Measurements from ENCODE around the gene CCDC8. TPM values are rescaled to one million over a fixed set of nuclear protein-coding genes. Genes with fewer than 3 reads are reported as not detected.

The CCDC8 gene, protein sequence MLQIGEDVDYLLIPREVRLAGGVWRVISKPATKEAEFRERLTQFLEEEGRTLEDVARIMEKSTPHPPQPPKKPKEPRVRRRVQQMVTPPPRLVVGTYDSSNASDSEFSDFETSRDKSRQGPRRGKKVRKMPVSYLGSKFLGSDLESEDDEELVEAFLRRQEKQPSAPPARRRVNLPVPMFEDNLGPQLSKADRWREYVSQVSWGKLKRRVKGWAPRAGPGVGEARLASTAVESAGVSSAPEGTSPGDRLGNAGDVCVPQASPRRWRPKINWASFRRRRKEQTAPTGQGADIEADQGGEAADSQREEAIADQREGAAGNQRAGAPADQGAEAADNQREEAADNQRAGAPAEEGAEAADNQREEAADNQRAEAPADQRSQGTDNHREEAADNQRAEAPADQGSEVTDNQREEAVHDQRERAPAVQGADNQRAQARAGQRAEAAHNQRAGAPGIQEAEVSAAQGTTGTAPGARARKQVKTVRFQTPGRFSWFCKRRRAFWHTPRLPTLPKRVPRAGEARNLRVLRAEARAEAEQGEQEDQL
- not detected for total RNA-seq

DNA sequence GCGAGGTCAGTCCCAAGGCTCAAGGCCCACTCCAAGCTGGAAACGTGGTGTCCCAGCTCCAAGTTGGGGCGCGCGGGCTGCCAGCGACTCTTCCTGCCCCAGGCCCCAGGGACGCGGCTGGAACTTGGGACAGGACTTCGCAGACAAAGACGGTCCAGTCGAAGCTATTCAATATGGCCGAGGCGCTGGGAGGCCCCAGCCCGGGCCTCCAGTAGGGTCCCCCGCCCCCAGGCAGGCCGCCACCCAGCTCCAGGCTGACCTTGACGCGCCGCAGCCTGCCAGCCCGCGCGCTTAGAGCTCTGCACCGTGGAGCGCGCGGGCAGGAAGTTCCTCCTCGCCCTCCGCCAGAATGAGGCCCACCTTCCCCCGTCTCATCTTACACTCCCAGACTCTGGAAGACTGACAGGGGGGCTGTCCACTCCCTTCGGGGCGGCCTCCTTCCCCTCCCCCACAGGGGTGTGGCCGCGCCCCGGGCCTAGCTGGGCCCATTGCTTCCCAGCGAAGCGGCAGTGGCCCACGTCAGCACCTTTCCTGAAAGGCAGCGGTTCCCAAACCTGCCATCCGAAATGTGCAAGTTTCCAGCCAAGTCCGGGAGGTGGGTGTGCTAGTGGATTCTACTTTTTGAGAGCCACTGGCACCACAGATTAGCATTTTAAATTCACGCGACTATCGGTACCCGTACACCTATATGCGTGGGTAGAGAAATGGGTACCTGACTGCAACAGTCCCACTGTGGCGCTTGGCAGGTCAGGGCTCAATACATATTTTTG, at the start of gene CCDC8:
CCDC8 (minus strand) TSS at position 303 of the 770 bp plus-strand sequence. CDS start 754 bp downstream, outside the sequence.
- Mint-ChIP-seq H3K27me3 (peaks cover 63% of the 10 kb centered on the region), H3K36me3 (no peaks in the 10 kb centered on the region), H3K4me3 (no peak within 1 kb of the TSS), H3K9me3 (no peaks in the 10 kb centered on the region), H3K4me1 (ENCODE audit: low read depth) (peaks cover 6% of the 10 kb centered on the region), H3K27ac (no peak within 1 kb of the TSS)
- ChIA-PET POLR2A (no interaction called here), CTCF (interaction anchor here (0.6 to 1.2 kb wide), 2 partner anchors 13 to 553 kb away, joined by 3 to 4 read pairs; no protein-coding TSS in a partner anchor)
- intact Hi-C loops (cut with micrococcal nuclease), result no loop called here
- no peak for DNase-seq

DNA sequence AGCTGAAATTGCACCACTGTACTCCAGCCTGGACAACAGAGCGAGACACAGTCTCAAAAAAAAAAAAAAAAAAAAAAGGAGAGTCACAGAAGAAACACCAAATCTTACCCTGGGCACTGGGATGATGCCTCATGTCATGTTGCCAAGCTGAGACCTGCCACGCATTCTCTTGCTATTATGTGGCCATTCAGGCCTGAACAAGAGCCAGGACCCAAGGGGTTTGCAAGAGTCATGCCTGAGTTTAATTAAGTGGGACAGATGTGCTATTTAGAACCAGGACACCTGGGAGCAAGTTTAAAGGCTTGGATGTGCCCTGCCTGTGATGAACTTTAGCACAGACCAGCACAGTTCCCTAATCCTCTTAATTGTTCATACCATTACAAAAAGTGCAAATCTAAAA, 48.2 kb upstream of the CCDC8 start:
- H3K9me3 Mint-ChIP-seq, result no peaks in the 10 kb centered on the region

DNA sequence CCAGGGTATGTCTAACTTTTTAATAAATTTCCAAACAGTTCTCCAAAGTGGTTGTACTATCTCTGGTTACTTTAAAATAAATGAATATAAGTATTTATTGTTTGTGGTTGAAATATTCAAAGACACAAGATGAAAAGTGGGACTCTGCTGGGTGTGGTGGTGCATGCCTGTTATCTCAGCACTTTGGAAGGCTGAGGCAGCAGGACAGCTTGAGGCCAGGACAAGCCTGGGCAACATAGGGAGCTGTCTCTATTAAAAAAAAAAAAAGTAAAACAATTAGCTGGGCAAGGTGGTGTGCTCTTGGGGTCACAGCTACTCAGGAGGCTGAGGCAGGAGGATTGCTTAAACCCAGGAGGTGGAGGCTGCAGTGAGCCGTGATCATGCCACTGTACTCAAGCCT, 47.6 kb upstream of the CCDC8 start:
- ChIA-PET CTCF (no interaction called here), POLR2A (no interaction called here)
- no peak for DNase-seq
- H3K36me3 Mint-ChIP-seq, result no peaks in the 10 kb centered on the region
- H3K27ac Mint-ChIP-seq, result no peak overlapping the region
- peaks cover 23% of the 10 kb centered on the region for H3K27me3 Mint-ChIP-seq
- intact Hi-C loops (cut with micrococcal nuclease), result no loop called here
- no peak overlapping the region for H3K4me3 Mint-ChIP-seq
- H3K9me3 Mint-ChIP-seq, result no peaks in the 10 kb centered on the region
- peaks cover 1% of the 10 kb centered on the region for H3K4me1 Mint-ChIP-seq (ENCODE audit: low read depth)

More for the DNA sequence above, 48.2 kb upstream of the CCDC8 start:
- peaks cover 7% of the 10 kb centered on the region for H3K4me1 Mint-ChIP-seq (ENCODE audit: low read depth)
- no peaks in the 10 kb centered on the region for H3K36me3 Mint-ChIP-seq
- POLR2A ChIA-PET, result no interaction called here
- H3K27me3 Mint-ChIP-seq, result peaks cover 29% of the 10 kb centered on the region
- no peak for DNase-seq
- intact Hi-C loops (cut with micrococcal nuclease), result no loop called here
- H3K4me3 Mint-ChIP-seq, result no peak overlapping the region
- CTCF ChIA-PET, result no interaction called here
- no peak overlapping the region for H3K27ac Mint-ChIP-seq

DNA sequence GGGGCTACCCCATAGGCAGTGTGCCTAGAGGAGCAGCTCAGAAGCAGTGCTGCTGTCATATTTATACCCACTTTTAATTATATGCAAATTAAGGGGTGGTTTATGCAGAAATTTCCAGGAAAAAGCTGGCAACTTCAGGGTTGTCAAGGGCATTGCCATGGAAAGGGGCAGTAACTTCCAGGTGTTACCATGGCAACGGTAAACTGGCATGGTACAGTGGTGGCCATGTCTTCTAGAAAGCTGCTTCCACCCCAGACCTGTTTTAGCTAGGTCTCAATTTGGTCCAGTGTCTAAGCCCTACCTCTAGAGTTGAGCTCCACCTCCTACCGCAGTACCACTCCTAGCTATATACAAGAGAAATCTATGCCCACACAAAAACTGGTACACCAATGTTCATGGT, 46.7 kb upstream of the CCDC8 start:
- Mint-ChIP-seq H3K4me1 (ENCODE audit: low read depth) (no peaks in the 10 kb centered on the region), H3K27ac (no peak overlapping the region), H3K4me3 (no peak overlapping the region), H3K27me3 (peaks cover 22% of the 10 kb centered on the region), H3K9me3 (no peaks in the 10 kb centered on the region), H3K36me3 (no peaks in the 10 kb centered on the region)
- intact Hi-C loops (cut with micrococcal nuclease), result no loop called here
- DNase-seq, result no peak
- ChIA-PET CTCF (no interaction called here), POLR2A (no interaction called here)

DNA sequence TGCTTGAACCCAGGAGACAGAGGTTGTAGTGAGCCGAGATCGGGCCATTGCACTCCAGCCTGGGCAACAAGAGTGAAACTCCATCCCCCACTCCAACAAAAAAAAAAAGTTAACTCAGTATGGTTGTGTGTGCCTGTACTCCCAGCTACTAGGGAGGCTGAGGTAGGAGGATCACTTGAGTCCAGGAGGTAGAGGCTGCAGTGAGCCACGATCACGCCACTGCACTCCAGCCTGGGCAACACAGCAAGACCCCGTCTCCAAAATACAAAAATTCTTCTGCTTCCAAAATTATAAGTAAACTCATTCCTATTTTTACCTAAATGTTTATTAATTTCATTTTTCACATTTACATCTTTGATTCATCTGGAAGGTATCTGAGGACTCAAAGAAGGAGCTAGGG, 43.6 kb upstream of the CCDC8 start:
- ChIA-PET CTCF (interaction anchor here (0.8 kb wide), 1 partner anchor 81 kb away, joined by 3 read pairs; no protein-coding TSS in a partner anchor), POLR2A (no interaction called here)
- peaks cover 21% of the 10 kb centered on the region for H3K27me3 Mint-ChIP-seq

DNA sequence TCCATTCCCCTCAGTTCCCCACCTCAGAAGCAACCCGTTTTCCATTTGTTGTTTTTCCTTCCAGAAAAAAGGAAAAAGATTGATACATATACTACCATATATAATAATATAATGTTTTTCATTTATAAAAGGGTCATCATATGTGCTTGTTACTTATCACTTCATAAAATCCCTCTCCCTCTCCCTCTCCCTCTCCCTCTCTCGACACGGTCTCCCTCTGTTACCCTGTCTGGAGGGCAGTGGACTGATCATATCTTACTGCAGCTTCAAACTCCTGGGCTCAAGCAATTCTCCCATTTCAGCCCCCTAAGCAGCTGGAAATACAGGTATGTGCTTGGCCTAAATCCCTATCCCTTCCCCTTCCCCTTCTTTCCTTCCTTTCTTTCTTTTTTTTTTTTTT, 40.9 kb upstream of the CCDC8 start:
- Mint-ChIP-seq H3K9me3 (peaks cover 7% of the 10 kb centered on the region), H3K36me3 (peaks cover 7% of the 10 kb centered on the region), H3K27me3 (peaks cover 27% of the 10 kb centered on the region), H3K4me1 (ENCODE audit: low read depth) (no peaks in the 10 kb centered on the region), H3K27ac (no peak overlapping the region), H3K4me3 (no peak overlapping the region)
- intact Hi-C loops (cut with micrococcal nuclease), result no loop called here
- CTCF ChIA-PET, result interaction anchor here (0.9 kb wide), 1 partner anchor 48 kb away, joined by 3 read pairs; no protein-coding TSS in a partner anchor
- POLR2A ChIA-PET, result interaction anchor here (0.6 kb wide), 1 partner anchor 62 kb away, joined by 3 read pairs; no protein-coding TSS in a partner anchor
- no peak for DNase-seq

More for the DNA sequence above, 43.6 kb upstream of the CCDC8 start:
- DNase-seq, result no peak
- Mint-ChIP-seq H3K4me1 (ENCODE audit: low read depth) (no peaks in the 10 kb centered on the region), H3K9me3 (no peaks in the 10 kb centered on the region), H3K4me3 (no peak overlapping the region), H3K36me3 (no peaks in the 10 kb centered on the region), H3K27ac (no peak overlapping the region)
- intact Hi-C loops (cut with micrococcal nuclease), result no loop called here

DNA sequence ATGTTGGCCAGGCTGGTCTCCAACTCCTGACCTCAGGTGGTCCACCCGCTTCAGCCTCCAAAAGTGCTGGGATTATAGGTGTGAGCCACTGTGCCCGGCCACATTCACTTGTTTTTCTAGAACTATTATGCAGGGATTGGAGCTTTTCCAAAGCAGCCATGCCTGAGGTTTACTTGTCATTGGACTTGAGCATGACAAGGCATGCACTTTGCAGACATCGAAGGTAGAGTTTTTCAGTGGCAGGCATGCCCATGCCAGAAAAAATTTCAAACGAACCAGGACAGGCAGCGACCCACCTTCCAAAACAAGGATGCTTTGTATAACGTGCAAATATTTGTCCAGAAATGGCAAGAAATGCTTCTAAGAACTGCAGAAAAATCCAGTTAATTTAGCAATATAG, 40.3 kb upstream of the CCDC8 start:
- no peaks in the 10 kb centered on the region for H3K4me1 Mint-ChIP-seq (ENCODE audit: low read depth)
- CTCF ChIA-PET, result interaction anchor here (0.9 kb wide), 1 partner anchor 49 kb away, joined by 3 read pairs; no protein-coding TSS in a partner anchor
- H3K4me3 Mint-ChIP-seq, result no peak overlapping the region
- H3K9me3 Mint-ChIP-seq, result peaks cover 9% of the 10 kb centered on the region
- H3K27me3 Mint-ChIP-seq, result peaks cover 25% of the 10 kb centered on the region
- POLR2A ChIA-PET, result interaction anchor here (0.6 kb wide), 1 partner anchor 62 kb away, joined by 3 read pairs; no protein-coding TSS in a partner anchor
- intact Hi-C loops (cut with micrococcal nuclease), result no loop called here
- no peak for DNase-seq
- peaks cover 7% of the 10 kb centered on the region for H3K36me3 Mint-ChIP-seq
- H3K27ac Mint-ChIP-seq, result no peak overlapping the region

DNA sequence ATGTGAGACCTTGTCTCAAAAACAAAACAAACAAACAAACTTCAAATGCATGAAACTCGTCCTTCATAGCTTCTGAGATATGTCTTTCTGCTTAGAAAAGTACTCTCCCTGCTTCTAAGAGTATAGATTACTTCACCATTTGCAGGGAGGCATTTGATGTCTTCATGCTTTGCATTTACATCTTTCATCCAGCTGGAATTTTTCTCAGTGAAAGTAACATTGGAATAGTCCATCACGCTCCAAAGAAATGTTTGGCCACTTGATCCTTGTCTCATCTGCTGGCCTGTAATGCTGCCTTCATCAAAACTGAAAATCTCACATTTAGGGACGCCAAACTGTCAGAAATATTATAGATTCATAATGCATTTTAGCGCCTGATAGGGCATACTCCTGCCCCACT, 38.8 kb upstream of the CCDC8 start:
- peaks cover 7% of the 10 kb centered on the region for H3K36me3 Mint-ChIP-seq

DNA sequence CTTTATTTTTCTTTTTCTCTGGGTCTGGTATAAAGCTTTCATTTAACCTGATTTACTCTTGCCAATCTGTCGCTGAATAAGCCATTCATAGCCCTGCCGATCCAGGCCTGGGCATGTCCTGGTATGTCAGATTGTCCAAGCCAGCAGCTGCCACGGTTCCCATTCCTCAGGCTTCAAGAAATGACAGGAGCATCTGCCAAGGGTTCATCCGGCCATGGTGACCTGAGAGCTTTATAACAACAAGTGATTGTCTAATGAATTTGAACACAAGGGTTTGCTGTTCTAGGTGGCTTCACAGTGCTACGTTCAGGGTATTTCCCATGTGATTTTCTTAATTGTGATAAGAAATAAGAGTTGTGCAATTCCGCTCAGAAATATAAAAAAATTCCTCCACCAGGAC, 38.0 kb upstream of the CCDC8 start:
- DNase-seq, result no peak
- POLR2A ChIA-PET, result no interaction called here
- Mint-ChIP-seq H3K27me3 (peaks cover 21% of the 10 kb centered on the region), H3K36me3 (peaks cover 7% of the 10 kb centered on the region), H3K9me3 (peaks cover 9% of the 10 kb centered on the region), H3K4me1 (ENCODE audit: low read depth) (no peaks in the 10 kb centered on the region), H3K4me3 (no peak overlapping the region), H3K27ac (no peak overlapping the region)
- CTCF ChIA-PET, result interaction anchor here (0.5 kb wide), 1 partner anchor 45 kb away, joined by 4 read pairs; no protein-coding TSS in a partner anchor
- intact Hi-C loops (cut with micrococcal nuclease), result no loop called here

More for the DNA sequence above, 38.8 kb upstream of the CCDC8 start:
- no peaks in the 10 kb centered on the region for H3K4me1 Mint-ChIP-seq (ENCODE audit: low read depth)
- H3K4me3 Mint-ChIP-seq, result no peak overlapping the region
- no peak for DNase-seq
- H3K27me3 Mint-ChIP-seq, result peaks cover 24% of the 10 kb centered on the region
- intact Hi-C loops (cut with micrococcal nuclease), result no loop called here
- ChIA-PET CTCF (no interaction called here), POLR2A (no interaction called here)
- peaks cover 9% of the 10 kb centered on the region for H3K9me3 Mint-ChIP-seq
- no peak overlapping the region for H3K27ac Mint-ChIP-seq

DNA sequence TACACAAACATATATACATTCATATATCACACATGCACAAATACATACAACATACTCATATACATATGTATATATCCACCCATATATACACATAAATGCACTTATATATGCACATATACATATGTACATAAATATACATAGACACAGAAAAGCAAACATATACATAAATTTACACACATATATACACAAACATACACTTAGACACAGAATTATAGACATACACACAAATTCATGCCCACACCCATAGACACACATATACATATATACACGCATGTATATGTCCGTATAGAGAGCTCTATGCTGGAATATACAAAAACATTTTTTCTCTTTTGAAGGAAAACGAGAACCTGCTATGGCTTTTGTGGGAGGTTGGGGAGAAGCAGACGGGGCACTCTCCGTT, 37.4 kb upstream of the CCDC8 start:
- intact Hi-C loops (cut with micrococcal nuclease), result no loop called here
- Mint-ChIP-seq H3K9me3 (peaks cover 9% of the 10 kb centered on the region), H3K4me1 (ENCODE audit: low read depth) (no peaks in the 10 kb centered on the region), H3K27me3 (peaks cover 24% of the 10 kb centered on the region), H3K27ac (no peak overlapping the region), H3K36me3 (peaks cover 7% of the 10 kb centered on the region), H3K4me3 (no peak overlapping the region)
- no peak for DNase-seq
- CTCF ChIA-PET, result interaction anchor here (0.5 kb wide), 1 partner anchor 44 kb away, joined by 4 read pairs; no protein-coding TSS in a partner anchor
- POLR2A ChIA-PET, result no interaction called here

DNA sequence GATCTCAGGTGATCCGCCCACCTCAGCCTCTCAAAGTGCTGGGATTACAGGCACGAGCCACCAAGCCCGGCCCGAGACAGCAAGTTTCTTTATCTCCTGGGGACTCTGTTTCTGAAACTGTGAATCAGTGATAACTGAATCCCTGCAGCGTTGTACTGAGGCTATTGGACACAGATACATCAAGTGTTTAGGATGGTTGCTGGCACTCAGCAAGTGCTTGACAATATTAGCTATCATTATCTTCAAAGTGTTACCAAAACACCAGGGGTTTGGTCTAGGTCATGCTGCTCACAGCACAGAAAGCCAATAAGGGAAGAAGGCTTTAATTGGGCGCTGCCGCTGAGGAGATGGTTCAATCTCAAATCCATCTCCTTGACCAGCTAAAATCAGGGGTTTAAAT, 35.9 kb upstream of the CCDC8 start:
- no peak for DNase-seq
- H3K36me3 Mint-ChIP-seq, result peaks cover 7% of the 10 kb centered on the region
- no peak overlapping the region for H3K27ac Mint-ChIP-seq
- CTCF ChIA-PET, result no interaction called here
- POLR2A ChIA-PET, result no interaction called here
- intact Hi-C loops (cut with micrococcal nuclease), result no loop called here
- H3K9me3 Mint-ChIP-seq, result peaks cover 9% of the 10 kb centered on the region
- H3K27me3 Mint-ChIP-seq, result peaks cover 21% of the 10 kb centered on the region
- no peak overlapping the region for H3K4me3 Mint-ChIP-seq
- no peaks in the 10 kb centered on the region for H3K4me1 Mint-ChIP-seq (ENCODE audit: low read depth)

DNA sequence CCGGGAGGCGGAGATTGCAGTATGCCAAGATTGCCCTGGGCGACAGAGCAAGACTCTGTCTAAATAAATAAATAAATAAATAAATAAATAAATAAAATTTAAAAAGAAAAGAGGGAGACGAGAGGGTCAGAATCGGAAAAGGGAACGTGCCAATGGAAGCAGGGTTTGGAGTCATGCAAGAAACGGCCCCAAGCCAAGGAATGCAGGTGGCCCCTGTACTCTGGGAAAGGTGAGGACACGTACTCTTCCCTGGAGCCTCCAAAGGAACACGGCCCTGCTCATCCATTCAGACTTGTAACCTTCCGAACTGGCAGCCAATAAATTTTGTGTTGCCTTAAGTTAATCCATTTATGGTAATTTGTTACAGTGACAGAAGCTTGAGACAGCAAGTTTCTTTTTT, 35.2 kb upstream of the CCDC8 start:
- CTCF ChIA-PET, result no interaction called here

More for the DNA sequence above, 35.2 kb upstream of the CCDC8 start:
- Mint-ChIP-seq H3K4me1 (ENCODE audit: low read depth) (no peaks in the 10 kb centered on the region), H3K9me3 (peaks cover 9% of the 10 kb centered on the region), H3K36me3 (peaks cover 7% of the 10 kb centered on the region), H3K27me3 (peaks cover 21% of the 10 kb centered on the region), H3K4me3 (no peak overlapping the region), H3K27ac (no peak overlapping the region)
- DNase-seq, result no peak
- POLR2A ChIA-PET, result no interaction called here
- intact Hi-C loops (cut with micrococcal nuclease), result no loop called here

Data from activated CD4-positive, alpha-beta memory T cell treated with anti-CD3 and anti-CD28 coated beads for 36 hours (primary cell).